Activated CD4-positive, alpha-beta memory T cell treated with anti-CD3 and anti-CD28 coated beads, Interleukin-2, amount 10 ng/mL, durations not matched to agents 7 days and 5 days (primary cell): ENCODE measurements around the gene KLRC4. TPM values are rescaled to one million over a fixed set of nuclear protein-coding genes. Genes with fewer than 3 reads are reported as not detected.

Experiments used
- CTCF ChIA-PET: fragments of 350-600 bp; sonication (Branson Sonifier 250); formaldehyde crosslinking; loops from one replicate; lab custom pipeline; 2021; ENCODE audit warnings: antibody characterized with exemption, inconsistent platforms; lab: Charles Lee
- POLR2A ChIA-PET: fragments of 350-600 bp; sonication (Branson Sonifier 250); formaldehyde crosslinking; loops from one replicate; lab custom pipeline; 2021; ENCODE audit warnings: antibody characterized with exemption; lab: Charles Lee
- DNase-seq: peaks from one replicate; pipeline ENCODE4 v3.0.0-alpha.2; 2020
- H3K27ac Mint-ChIP-seq: one replicate; pipeline ENCODE4 v1.8.0; 2021; ENCODE audit warnings: mild to moderate bottlenecking, mixed read lengths
- H3K27me3 Mint-ChIP-seq: one replicate; pipeline ENCODE4 v1.8.0; 2021; ENCODE audit warnings: mixed read lengths
- H3K36me3 Mint-ChIP-seq: one replicate; pipeline ENCODE4 v1.8.0; 2021; ENCODE audit warnings: low read depth, mixed read lengths
- H3K4me1 Mint-ChIP-seq: one replicate; pipeline ENCODE4 v1.8.0; 2021; ENCODE audit warnings: mixed read lengths
- H3K4me3 Mint-ChIP-seq: one replicate; pipeline ENCODE4 v1.8.0; 2021; ENCODE audit warnings: mild to moderate bottlenecking, mixed read lengths
- H3K9me3 Mint-ChIP-seq: one replicate; pipeline ENCODE4 v1.8.0; 2021; ENCODE audit warnings: mixed read lengths
- total RNA-seq, 2 experiments: library from RNA; stranded (reverse); gene quantifications; one replicate each; pipeline ENCODE4 v1.2.3, GENCODE V29; 2021

The KLRC4 gene
- total RNA-seq, 2 experiments from 2014 or later = not detected

GRCh38 chr12:10361622-10362021, 47.9 kb downstream of the KLRC4 start:
- ChIA-PET CTCF (no interaction called here), POLR2A (no interaction called here)
- H3K9me3 Mint-ChIP-seq = no peaks in the 10 kb centered on the region
- H3K4me3 Mint-ChIP-seq = no peak overlapping the region
- H3K36me3 Mint-ChIP-seq = no peaks in the 10 kb centered on the region
- H3K27me3 Mint-ChIP-seq = peaks cover 29% of the 10 kb centered on the region
- H3K27ac Mint-ChIP-seq = no peak overlapping the region
- H3K4me1 Mint-ChIP-seq = no peaks in the 10 kb centered on the region
- DNase-seq = no peak

- H3K4me3 Mint-ChIP-seq = no peak overlapping the region
- no peaks in the 10 kb centered on the region for H3K4me1 Mint-ChIP-seq
- H3K9me3 Mint-ChIP-seq = no peaks in the 10 kb centered on the region
- DNase-seq = no peak
- POLR2A ChIA-PET = no interaction called here
- H3K27ac Mint-ChIP-seq = no peak overlapping the region
- no peaks in the 10 kb centered on the region for H3K36me3 Mint-ChIP-seq
- peaks cover 29% of the 10 kb centered on the region for H3K27me3 Mint-ChIP-seq
- CTCF ChIA-PET = no interaction called here
Observed at GRCh38 chr12:10361084-10361483, 48.5 kb downstream of the KLRC4 start.

GRCh38 chr12:10358969-10359368, 50.6 kb downstream of the KLRC4 start:
- DNase-seq = no peak
- H3K4me1 Mint-ChIP-seq = no peaks in the 10 kb centered on the region
- ChIA-PET CTCF (no interaction called here), POLR2A (no interaction called here)
- H3K4me3 Mint-ChIP-seq = no peak overlapping the region
- H3K36me3 Mint-ChIP-seq = no peaks in the 10 kb centered on the region
- no peaks in the 10 kb centered on the region for H3K9me3 Mint-ChIP-seq
- H3K27me3 Mint-ChIP-seq = peaks cover 34% of the 10 kb centered on the region
- no peak overlapping the region for H3K27ac Mint-ChIP-seq

GRCh38 chr12:10358131-10358530, 51.4 kb downstream of the KLRC4 start:
- Mint-ChIP-seq H3K4me3 (no peak overlapping the region), H3K27ac (no peak overlapping the region), H3K9me3 (no peaks in the 10 kb centered on the region), H3K36me3 (no peaks in the 10 kb centered on the region), H3K27me3 (peaks cover 35% of the 10 kb centered on the region), H3K4me1 (no peaks in the 10 kb centered on the region)
- CTCF ChIA-PET = no interaction called here
- POLR2A ChIA-PET = no interaction called here
- DNase-seq = no peak

Other genes with a start within 250 kb of the KLRC4 start
- gene OLR1, start 237.6 kb downstream of the KLRC4 start, total RNA-seq = not detected
- gene TMEM52B, start 230.7 kb downstream of the KLRC4 start, total RNA-seq = not detected
- gene GABARAPL1, start 196.9 kb downstream of the KLRC4 start, total RNA-seq = 10 to 100 TPM; 13.1 to 14.0 TPM
- gene KLRD1, start 101.9 kb downstream of the KLRC4 start, total RNA-seq = 1 to 10 TPM in 1 of 2 experiments, under 1 TPM in 1; 0.65 to 1.1 TPM
- under 1 TPM; 0.43 to 0.93 TPM for gene KLRK1, start 19.7 kb downstream of the KLRC4 start, total RNA-seq
- gene KLRC3, start 10.8 kb upstream of the KLRC4 start, total RNA-seq = not detected
- gene KLRC2, start 26.3 kb upstream of the KLRC4 start, total RNA-seq = not detected
- gene KLRC1, start 43.6 kb upstream of the KLRC4 start, total RNA-seq = not detected
- gene EIF2S3B, start 96.1 kb upstream of the KLRC4 start, total RNA-seq = 1 to 10 TPM; 1.4 to 1.6 TPM
- gene MAGOHB, start 203.9 kb upstream of the KLRC4 start, total RNA-seq = 10 to 100 TPM; 38.4 to 39.0 TPM